Lower leg skin (tissue), 4 donors: Measurements from ENCODE around the gene MTIF3. TPM values are rescaled to one million over a fixed set of nuclear protein-coding genes. Genes with fewer than 3 reads are reported as not detected.
"Not testable (repeated sequence)": the region's sequence is repeated elsewhere in the genome, so short reads cannot be mapped to it uniquely, and the experiment has no call there.

ENCODE experiments used
- DNase-seq, 2 donors: peaks; one replicate each; pipeline ENCODE4 v3.0.0-alpha.2; 2019; ENCODE audit warnings: low spot score in 2 of 2
- H3K4me3 ChIP-seq: fragments of 200-600 bp; sonication (generic); 2 replicates; pipeline ENCODE4 v1.5.1; 2017; ENCODE audit warnings: mild to moderate bottlenecking, low read depth; ENCODE audit not compliant: poor library complexity, severe bottlenecking
- CTCF ChIP-seq, 3 donors: fragments of 450-650 bp; IDR thresholded peaks; one replicate each; pipeline ENCODE4 v1.5.1; 2016; ENCODE audit warnings: antibody characterized with exemption in 3 of 3, mild to moderate bottlenecking in 3 of 3, moderate library complexity in 2 of 3
- POLR2A ChIP-seq, 2 donors: fragments of 450-650 bp; IDR thresholded peaks; one replicate each; pipeline ENCODE4 v1.6.1; 2016 to 2017; ENCODE audit warnings: antibody characterized with exemption in 2 of 2, mild to moderate bottlenecking in 1 of 2, moderate library complexity in 1 of 2
- WGBS, 2 donors: methylation state at CpG; one replicate each; pipeline ENCODE4 v1.1.5; 2018; 5-methylcytosine and 5-hydroxymethylcytosine counted together
- intact Hi-C: fragments of 100-400 bp; cut with DNase I; formaldehyde crosslinking; loops from one replicate; pipeline ENCODE4 v1.15.0; 2023; ENCODE audit warnings: low total_unique reads
- total RNA-seq, 4 donors: library from RNA; depleted of rRNA; stranded (reverse); fragments of >200 nt; gene quantifications; one replicate each; pipeline ENCODE4 v1.1.0, GENCODE V29; 2016

Gene MTIF3
- total RNA-seq, 4 donors from 2014 or later: 46.1 to 98.1 (median 70.8) TPM

- 87 to 88% methylated on average over 12 of the region's 12 CpGs for WGBS, 2 donors
- DNase-seq: peak in 1 of 2 donors; percentile 73
- intact Hi-C loops: no loop called here
- H3K4me3 ChIP-seq: no peak overlapping the region
- TF ChIP-seq POLR2A (IDR thresholded peaks at IDR 0.05): no peak
Observed at GRCh38 chr13:27406178-27406939, 44.0 kb downstream of the MTIF3 start.

- TF ChIP-seq CTCF (IDR thresholded peaks at IDR 0.05): no peak
- TF ChIP-seq POLR2A (IDR thresholded peaks at IDR 0.05): no peak
- no peak overlapping the region for H3K4me3 ChIP-seq
- intact Hi-C loops: no loop called here
- WGBS, 2 donors: 84 to 91% methylated on average over 5 of the region's 5 CpGs
- no peak for DNase-seq
Observed at GRCh38 chr13:27405546-27406134, 44.7 kb downstream of the MTIF3 start.

- TF ChIP-seq POLR2A (IDR thresholded peaks at IDR 0.05) (no peak), CTCF (IDR thresholded peaks at IDR 0.05) (no peak)
- intact Hi-C loops: no loop called here
- H3K4me3 ChIP-seq: no peak overlapping the region
- 92% methylated on average over 17 of the region's 17 CpGs for WGBS, 2 donors
- DNase-seq: no peak
Observed at GRCh38 chr13:27404680-27405079, 45.7 kb downstream of the MTIF3 start.

- no peak for DNase-seq
Observed at GRCh38 chr13:27403727-27404385, 46.5 kb downstream of the MTIF3 start.

GRCh38 chr13:27403203-27403678 lies 47.1 kb downstream of the MTIF3 start:
- no peak for TF ChIP-seq POLR2A (IDR thresholded peaks at IDR 0.05)
- no peak for TF ChIP-seq CTCF (IDR thresholded peaks at IDR 0.05)
- DNase-seq: no peak
- intact Hi-C loops: no loop called here
- 14 to 26% methylated on average over 3 of the region's 3 CpGs for WGBS, 2 donors
- H3K4me3 ChIP-seq: no peak overlapping the region

More at GRCh38 chr13:27403727-27404385, 46.5 kb downstream of the MTIF3 start:
- WGBS, 2 donors: 77 to 79% methylated on average over 10 of the region's 10 CpGs
- H3K4me3 ChIP-seq: no peak overlapping the region
- intact Hi-C loops: no loop called here
- TF ChIP-seq CTCF (IDR thresholded peaks at IDR 0.05): no peak
- no peak for TF ChIP-seq POLR2A (IDR thresholded peaks at IDR 0.05)

- H3K4me3 ChIP-seq: no peak overlapping the region
- WGBS, 2 donors: 14 to 23% methylated on average over 3 of the region's 3 CpGs
- intact Hi-C loops: no loop called here
- TF ChIP-seq CTCF (IDR thresholded peaks at IDR 0.05): no peak
- TF ChIP-seq POLR2A (IDR thresholded peaks at IDR 0.05): no peak
- no peak for DNase-seq
Observed at GRCh38 chr13:27401210-27401609, 49.2 kb downstream of the MTIF3 start.

GRCh38 chr13:27400405-27400804 lies 50.0 kb downstream of the MTIF3 start:
- 69 to 80% methylated on average over 6 of the region's 6 CpGs for WGBS, 2 donors
- intact Hi-C loops, DNase-seq, H3K4me3 ChIP-seq: not testable (repeated sequence)
